HG03135 (cell line): ENCODE results near the gene NAV3.

Experiments used
- ATAC-seq: cut with Tn5 transposase; IDR thresholded peaks from one replicate; pipeline ENCODE4 v1.9.1; 2021; ENCODE audit warnings: mild to moderate bottlenecking, moderate library complexity; ENCODE audit not compliant: unreplicated experiment

NAV3 gene

GRCh38 chr12:77974645-77975044 is 144.0 kb downstream of the NAV3 start:
- ATAC-seq: no peak

- ATAC-seq: no peak
Observed at GRCh38 chr12:77979597-77980250, 149.0 kb downstream of the NAV3 start.

GRCh38 chr12:77980782-77981181 is 150.1 kb downstream of the NAV3 start:
- no peak for ATAC-seq

GRCh38 chr12:77983859-77984258 is 153.2 kb downstream of the NAV3 start:
- no peak for ATAC-seq

GRCh38 chr12:77992760-77993159 is 162.1 kb downstream of the NAV3 start:
- ATAC-seq: no peak

GRCh38 chr12:77993658-77994057 is 163.0 kb downstream of the NAV3 start:
- ATAC-seq: no peak

GRCh38 chr12:77995436-77996167 is 164.9 kb downstream of the NAV3 start:
- ATAC-seq: peak; percentile 72

- ATAC-seq: no peak
Observed at GRCh38 chr12:77996670-77997069, 166.0 kb downstream of the NAV3 start.

GRCh38 chr12:77998236-77998786 is 167.6 kb downstream of the NAV3 start:
- ATAC-seq: no peak

GRCh38 chr12:77999074-77999715 is 168.5 kb downstream of the NAV3 start:
- ATAC-seq: peak; percentile 73

GRCh38 chr12:78002878-78003277 is 172.2 kb downstream of the NAV3 start:
- ATAC-seq: no peak

- ATAC-seq: no peak
Observed at GRCh38 chr12:78004249-78005093, 173.8 kb downstream of the NAV3 start.

GRCh38 chr12:78005094-78005492 is 174.4 kb downstream of the NAV3 start:
- ATAC-seq: no peak

- no peak for ATAC-seq
Observed at GRCh38 chr12:78007173-78007572, 176.5 kb downstream of the NAV3 start.

- ATAC-seq: no peak
Observed at GRCh38 chr12:78009031-78009430, 178.3 kb downstream of the NAV3 start.

- ATAC-seq: no peak
Observed at GRCh38 chr12:78018171-78018910, 187.6 kb downstream of the NAV3 start.

GRCh38 chr12:78018939-78019338 is 188.2 kb downstream of the NAV3 start:
- no peak for ATAC-seq

GRCh38 chr12:78028426-78028825 is 197.7 kb downstream of the NAV3 start:
- ATAC-seq: no peak

GRCh38 chr12:78034025-78034424 is 203.3 kb downstream of the NAV3 start:
- ATAC-seq: no peak

- no peak for ATAC-seq
Observed at GRCh38 chr12:78035901-78036606, 205.4 kb downstream of the NAV3 start.
